ENCODE results near the gene PCBP3.
"Not testable (repeated sequence)": the region's sequence is repeated elsewhere in the genome, so short reads cannot be mapped to it uniquely, and the experiment has no call there.

PCBP3 gene

GRCh38 chr21:45699966-45700365 lies 56.4 kb downstream of the PCBP3 start:
- no peak overlapping the region for H3K27ac ChIP-seq
- TF ChIP-seq CTCF (IDR thresholded peaks at IDR 0.05) = no peak
- TF ChIP-seq ZFX (IDR thresholded peaks at IDR 0.05; ENCODE audit: borderline replicate concordance) = no peak

DNA sequence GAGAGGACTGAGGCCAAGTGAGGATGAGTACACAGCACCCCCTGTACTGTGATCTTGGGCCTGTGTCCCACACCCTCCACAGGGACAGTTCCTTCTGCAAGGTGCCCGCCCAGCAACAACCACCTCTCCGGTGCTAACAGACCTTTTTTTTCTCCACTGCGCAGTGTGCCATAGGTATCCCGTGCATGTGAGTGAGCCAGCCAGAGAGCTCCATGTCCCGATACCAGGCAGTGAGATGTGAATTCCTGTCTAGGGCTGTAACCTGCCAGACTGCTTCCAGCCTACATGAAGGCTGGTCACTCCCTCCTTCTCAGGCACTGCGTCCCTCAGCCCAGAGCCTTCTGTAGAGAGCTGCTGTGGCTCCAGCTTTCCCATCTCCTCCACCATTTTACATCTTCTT lies 56.9 kb downstream of the PCBP3 start:
- no peak overlapping the region for H3K27ac ChIP-seq
- TF ChIP-seq CTCF (IDR thresholded peaks at IDR 0.05) (no peak), ZFX (IDR thresholded peaks at IDR 0.05; ENCODE audit: borderline replicate concordance) (no peak)

- no peak overlapping the region for H3K27ac ChIP-seq
Measured at GRCh38 chr21:45704311-45705108, 61.0 kb downstream of the PCBP3 start.

DNA sequence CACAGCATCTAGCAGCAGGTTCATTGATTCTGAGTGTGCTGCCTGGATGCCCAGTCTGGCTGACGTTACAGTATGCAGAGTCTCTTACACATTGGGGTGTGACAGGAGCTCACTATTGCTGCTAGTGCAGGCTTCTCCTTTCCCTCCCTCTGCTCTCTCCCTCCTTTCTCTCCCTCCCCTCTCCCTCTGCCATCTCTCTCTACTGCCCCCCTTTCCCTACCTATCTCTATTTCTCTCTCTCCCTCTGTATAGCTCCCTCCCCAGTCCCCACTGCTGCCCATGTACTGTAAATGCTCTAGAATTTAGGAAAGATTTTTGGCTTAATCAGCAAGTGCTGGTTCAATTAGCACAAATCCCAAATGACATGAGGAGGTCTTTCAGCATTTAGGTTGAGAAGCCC lies 62.8 kb downstream of the PCBP3 start:
- TF ChIP-seq CTCF (IDR thresholded peaks at IDR 0.05) (no peak), ZFX (IDR thresholded peaks at IDR 0.05; ENCODE audit: borderline replicate concordance) (no peak)
- H3K27ac ChIP-seq = no peak overlapping the region

More at GRCh38 chr21:45704311-45705108, 61.0 kb downstream of the PCBP3 start:
- TF ChIP-seq CTCF (IDR thresholded peaks at IDR 0.05) (no peak), ZFX (IDR thresholded peaks at IDR 0.05; ENCODE audit: borderline replicate concordance) (no peak)

GRCh38 chr21:45709173-45709572 lies 65.6 kb downstream of the PCBP3 start:
- TF ChIP-seq ZFX (IDR thresholded peaks at IDR 0.05; ENCODE audit: borderline replicate concordance) (no peak), CTCF (IDR thresholded peaks at IDR 0.05) (no peak)
- no peak overlapping the region for H3K27ac ChIP-seq

DNA sequence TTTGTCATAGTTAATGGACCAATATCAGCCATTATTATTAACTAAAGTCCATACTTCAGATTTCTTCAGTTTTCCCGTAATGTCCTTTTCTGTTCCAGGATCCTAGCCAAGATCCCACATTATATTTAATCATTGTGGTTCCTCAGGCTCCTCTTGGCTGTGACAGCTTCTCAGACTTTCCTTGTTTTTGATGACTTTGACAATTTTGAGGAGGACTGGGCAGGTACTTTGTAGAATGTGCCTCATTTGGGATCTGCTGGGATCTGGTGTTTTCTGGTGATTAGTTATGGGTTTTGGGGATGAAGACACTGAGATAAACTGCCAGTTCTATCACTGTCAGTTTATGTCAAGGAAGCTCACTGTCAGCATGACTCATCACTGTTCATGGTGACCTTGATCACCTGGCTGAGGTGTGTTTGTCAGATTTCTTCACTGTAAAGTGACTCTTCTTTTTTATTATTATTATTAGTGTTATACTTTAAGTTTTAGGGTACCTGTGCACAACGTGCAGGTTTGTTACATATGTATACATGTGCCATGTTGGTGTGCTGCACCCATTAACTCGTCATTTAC lies 66.3 kb downstream of the PCBP3 start:
- H3K27ac ChIP-seq = no peak overlapping the region
- TF ChIP-seq CTCF (IDR thresholded peaks at IDR 0.05) (no peak), ZFX (IDR thresholded peaks at IDR 0.05; ENCODE audit: borderline replicate concordance) (no peak)

- not testable (repeated sequence) for H3K27ac ChIP-seq
Measured at GRCh38 chr21:45710306-45710705, 66.8 kb downstream of the PCBP3 start.

Data from 22Rv1 (cell line).